SK-N-SH treated with all-trans-retinoic acid at 6 μM for 48 hours (cell line): ENCODE measurements around the gene EIF2S1.

Experiments used
- CREB5 ChIP-seq: fragments of 250-450 bp; sonication (Bioruptor Pico); IDR thresholded peaks from 2 replicates; pipeline ENCODE4 v1.5.1; 2020; ENCODE audit warnings: low read depth, mild to moderate bottlenecking, moderate library complexity
- ESRRG ChIP-seq: fragments of 250-450 bp; sonication (Bioruptor Pico); IDR thresholded peaks from 2 replicates; pipeline ENCODE4 v1.6.1; 2021; ENCODE audit warnings: mild to moderate bottlenecking
- SNAI2 ChIP-seq: fragments of 250-450 bp; sonication (Bioruptor Pico); IDR thresholded peaks from 2 replicates; pipeline ENCODE4 v1.5.0; 2020; ENCODE audit warnings: mild to moderate bottlenecking, moderate library complexity
- ZFP3 ChIP-seq: fragments of 250-450 bp; sonication (Bioruptor Pico); IDR thresholded peaks from 2 replicates; pipeline ENCODE4 v1.5.0; 2020; ENCODE audit warnings: mild to moderate bottlenecking, moderate library complexity
- ZFP30 ChIP-seq: fragments of 450-650 bp; formaldehyde crosslinking; IDR thresholded peaks from 2 replicates; pipeline ENCODE4 v1.5.0; 2022; ENCODE audit warnings: mild to moderate bottlenecking, moderate library complexity
- TF ChIP-seq, protein P1 (sequence below): fragments of 250-450 bp; sonication (Bioruptor Pico); IDR thresholded peaks from 2 replicates; pipeline ENCODE4 v1.8.0; 2020; ENCODE audit warnings: mild to moderate bottlenecking, moderate library complexity, borderline replicate concordance

DNA sequence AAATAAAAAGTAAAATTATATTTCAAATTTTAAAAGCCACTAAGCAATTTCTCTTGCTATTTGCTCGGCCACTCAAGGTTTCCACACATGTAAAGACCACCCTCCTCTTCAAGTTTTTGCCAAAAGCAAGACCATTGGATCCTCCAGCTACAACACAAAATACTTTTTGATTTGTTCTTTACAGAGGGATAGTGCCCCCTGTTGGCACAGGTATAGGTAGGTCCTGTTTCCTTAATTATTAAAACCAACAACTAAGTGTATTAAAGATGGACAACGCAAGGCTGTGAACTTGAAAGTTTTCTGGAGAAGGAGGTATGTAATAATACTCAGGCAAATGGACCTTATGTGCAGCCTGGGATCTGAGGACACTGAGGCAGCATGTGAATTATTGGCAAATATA, 24.3 kb upstream of the EIF2S1 start:
- no peak for TF ChIP-seq SNAI2 (CRISPR knock-in tag)
- TF ChIP-seq, protein P1, sequence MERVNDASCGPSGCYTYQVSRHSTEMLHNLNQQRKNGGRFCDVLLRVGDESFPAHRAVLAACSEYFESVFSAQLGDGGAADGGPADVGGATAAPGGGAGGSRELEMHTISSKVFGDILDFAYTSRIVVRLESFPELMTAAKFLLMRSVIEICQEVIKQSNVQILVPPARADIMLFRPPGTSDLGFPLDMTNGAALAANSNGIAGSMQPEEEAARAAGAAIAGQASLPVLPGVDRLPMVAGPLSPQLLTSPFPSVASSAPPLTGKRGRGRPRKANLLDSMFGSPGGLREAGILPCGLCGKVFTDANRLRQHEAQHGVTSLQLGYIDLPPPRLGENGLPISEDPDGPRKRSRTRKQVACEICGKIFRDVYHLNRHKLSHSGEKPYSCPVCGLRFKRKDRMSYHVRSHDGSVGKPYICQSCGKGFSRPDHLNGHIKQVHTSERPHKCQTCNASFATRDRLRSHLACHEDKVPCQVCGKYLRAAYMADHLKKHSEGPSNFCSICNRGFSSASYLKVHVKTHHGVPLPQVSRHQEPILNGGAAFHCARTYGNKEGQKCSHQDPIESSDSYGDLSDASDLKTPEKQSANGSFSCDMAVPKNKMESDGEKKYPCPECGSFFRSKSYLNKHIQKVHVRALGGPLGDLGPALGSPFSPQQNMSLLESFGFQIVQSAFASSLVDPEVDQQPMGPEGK = no peak
- TF ChIP-seq ESRRG (CRISPR knock-in tag) = no peak
- TF ChIP-seq CREB5 (CRISPR knock-in tag) = no peak
- no peak for TF ChIP-seq ZFP3 (CRISPR knock-in tag)
- no peak for TF ChIP-seq ZFP30
